Mucosa of descending colon (tissue), 3 donors: ENCODE results near the gene OPCML. TPM values are rescaled to one million over a fixed set of nuclear protein-coding genes. Genes with fewer than 3 reads are reported as not detected.

Experiments
- ATAC-seq: fragments of 200-7000 bp; cut with Tn5 transposase; one replicate; pipeline ENCODE4 v1.9.1; 2020; ENCODE audit warnings: mild to moderate bottlenecking, moderate library complexity
- DNase-seq, 3 donors: peaks; one replicate each; pipeline ENCODE4 v3.0.0-alpha.2; 2020
- H3K36me3 ChIP-seq: fragments of 200-600 bp; one replicate; pipeline ENCODE4 v1.8.0; 2021; ENCODE audit warnings: low read depth, mild to moderate bottlenecking
- H3K4me1 ChIP-seq: fragments of 200-600 bp; one replicate; pipeline ENCODE4 v1.8.0; 2021; ENCODE audit warnings: low read depth, mild to moderate bottlenecking
- H3K4me3 ChIP-seq: fragments of 200-600 bp; one replicate; pipeline ENCODE4 v1.8.0; 2021; ENCODE audit warnings: mild to moderate bottlenecking
- H3K9me3 ChIP-seq: fragments of 200-600 bp; one replicate; pipeline ENCODE4 v1.8.0; 2021; ENCODE audit warnings: mild to moderate bottlenecking
- intact Hi-C, 2 donors: fragments of 100-400 bp; cut with DNase I in 1 of 2; cut with micrococcal nuclease in 1 of 2; formaldehyde crosslinking; loops; one replicate each; pipeline versions ENCODE4 v1.11.0 to v1.11.1; 2022; cut with DNase I, micrococcal nuclease
- total RNA-seq, 3 donors: library from RNA; stranded (reverse); fragmentation: NEBNext Ultra II Directional in 2 of 3; extraction: Animal tissue kit (Norgen Biotek cat#: 25700) in 2 of 3; gene quantifications; one replicate each; pipeline versions ENCODE4 v1.2.1 to v1.2.4, GENCODE V29; 2021 to 2023
- TF ChIP-seq, protein P1 (sequence below): fragments of 200-600 bp; IDR thresholded peaks from one replicate; pipeline ENCODE4 v1.8.0; 2022; ENCODE audit warnings: antibody characterized with exemption, mild to moderate bottlenecking
- donor health status: DM: no; HTN: no; CAD: no; lungs with moderate emphysema.
- donor health status: DM: no; HTN: no; CAD: no.
- donor health status: DM: no; HTN: yes; CAD: no.

Gene OPCML
- total RNA-seq, 3 donors from 2014 or later: 0.10 to 0.47 TPM; not detected in 1

DNA sequence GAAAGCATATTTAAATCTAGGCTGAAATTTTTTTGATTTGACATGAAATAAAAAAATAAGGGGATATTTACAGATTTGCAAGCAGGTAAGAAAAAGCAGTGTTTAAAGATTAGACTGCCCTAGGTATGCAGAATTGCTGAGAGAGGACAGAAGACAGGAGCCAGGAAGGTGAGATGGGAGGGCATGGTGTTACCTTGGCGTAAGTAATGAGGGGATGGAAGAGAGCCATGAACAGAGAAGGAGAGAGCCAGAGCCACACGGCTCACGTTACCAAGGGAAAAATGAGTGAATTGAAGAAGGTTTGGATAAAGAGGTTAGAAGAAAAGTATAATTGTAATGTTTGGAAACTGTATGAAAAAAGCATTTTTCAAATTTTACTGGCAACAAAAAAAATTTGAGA lies 904.3 kb downstream of the OPCML start:
- ATAC-seq (no peak), DNase-seq (no peak)
- TF ChIP-seq, protein P1, sequence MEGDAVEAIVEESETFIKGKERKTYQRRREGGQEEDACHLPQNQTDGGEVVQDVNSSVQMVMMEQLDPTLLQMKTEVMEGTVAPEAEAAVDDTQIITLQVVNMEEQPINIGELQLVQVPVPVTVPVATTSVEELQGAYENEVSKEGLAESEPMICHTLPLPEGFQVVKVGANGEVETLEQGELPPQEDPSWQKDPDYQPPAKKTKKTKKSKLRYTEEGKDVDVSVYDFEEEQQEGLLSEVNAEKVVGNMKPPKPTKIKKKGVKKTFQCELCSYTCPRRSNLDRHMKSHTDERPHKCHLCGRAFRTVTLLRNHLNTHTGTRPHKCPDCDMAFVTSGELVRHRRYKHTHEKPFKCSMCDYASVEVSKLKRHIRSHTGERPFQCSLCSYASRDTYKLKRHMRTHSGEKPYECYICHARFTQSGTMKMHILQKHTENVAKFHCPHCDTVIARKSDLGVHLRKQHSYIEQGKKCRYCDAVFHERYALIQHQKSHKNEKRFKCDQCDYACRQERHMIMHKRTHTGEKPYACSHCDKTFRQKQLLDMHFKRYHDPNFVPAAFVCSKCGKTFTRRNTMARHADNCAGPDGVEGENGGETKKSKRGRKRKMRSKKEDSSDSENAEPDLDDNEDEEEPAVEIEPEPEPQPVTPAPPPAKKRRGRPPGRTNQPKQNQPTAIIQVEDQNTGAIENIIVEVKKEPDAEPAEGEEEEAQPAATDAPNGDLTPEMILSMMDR: no peak
- H3K36me3 ChIP-seq: no peaks in the 10 kb centered on the region
- H3K9me3 ChIP-seq: peaks cover 23% of the 10 kb centered on the region
- intact Hi-C loops: no loop called here
- no peak overlapping the region for H3K4me3 ChIP-seq
- no peaks in the 10 kb centered on the region for H3K4me1 ChIP-seq

DNA sequence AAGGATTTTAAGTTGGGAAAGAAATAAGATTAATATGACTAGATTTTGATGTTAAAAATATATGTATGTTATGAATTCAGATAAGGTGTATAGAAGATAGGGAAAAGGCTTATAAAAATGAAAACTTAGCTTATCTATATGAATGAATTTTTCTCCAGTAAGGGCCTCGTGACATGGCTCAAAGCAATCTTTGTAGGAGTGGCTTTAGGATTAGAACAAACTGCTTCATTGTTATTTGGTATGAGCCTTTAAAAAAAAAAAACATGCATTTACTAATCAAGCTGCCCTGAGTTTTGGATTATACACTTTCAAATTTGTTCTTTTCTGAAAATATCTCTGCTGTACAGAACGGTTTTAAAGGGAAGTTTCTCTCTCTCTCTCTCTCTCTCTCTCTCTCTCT lies 905.9 kb downstream of the OPCML start:
- H3K4me3 ChIP-seq: no peak overlapping the region
- peaks cover 17% of the 10 kb centered on the region for H3K9me3 ChIP-seq
- DNase-seq (no peak), ATAC-seq (no peak)
- no peaks in the 10 kb centered on the region for H3K36me3 ChIP-seq
- no peaks in the 10 kb centered on the region for H3K4me1 ChIP-seq
- TF ChIP-seq, protein P1: no peak
- intact Hi-C loops: no loop called here

- DNase-seq: no peak
Measured at GRCh38 chr11:132623511-132623910, 908.8 kb downstream of the OPCML start.

GRCh38 chr11:132621976-132622580 lies 910.2 kb downstream of the OPCML start:
- Histone ChIP-seq H3K36me3 (no peaks in the 10 kb centered on the region), H3K4me3 (no peak overlapping the region), H3K4me1 (no peaks in the 10 kb centered on the region), H3K9me3 (peaks cover 17% of the 10 kb centered on the region)
- DNase-seq (no peak), ATAC-seq (no peak)
- TF ChIP-seq, protein P1: no peak
- intact Hi-C loops: no loop called here

More at GRCh38 chr11:132623511-132623910, 908.8 kb downstream of the OPCML start:
- H3K4me1 ChIP-seq: no peaks in the 10 kb centered on the region
- peaks cover 13% of the 10 kb centered on the region for H3K9me3 ChIP-seq
- H3K36me3 ChIP-seq: no peaks in the 10 kb centered on the region
- TF ChIP-seq, protein P1: no peak
- intact Hi-C loops: no loop called here
- no peak overlapping the region for H3K4me3 ChIP-seq
- no peak for ATAC-seq

GRCh38 chr11:132620423-132620822 lies 911.9 kb downstream of the OPCML start:
- no peak for ATAC-seq

More at GRCh38 chr11:132620423-132620822, 911.9 kb downstream of the OPCML start:
- H3K4me1 ChIP-seq: no peaks in the 10 kb centered on the region
- no peaks in the 10 kb centered on the region for H3K36me3 ChIP-seq
- intact Hi-C loops: no loop called here
- TF ChIP-seq, protein P1: no peak
- DNase-seq: no peak
- peaks cover 15% of the 10 kb centered on the region for H3K9me3 ChIP-seq
- no peak overlapping the region for H3K4me3 ChIP-seq
